Left ventricle myocardium inferior (tissue), 1 donor: Measurements from ENCODE around the gene RBFOX2. TPM values are rescaled to one million over a fixed set of nuclear protein-coding genes. Genes with fewer than 3 reads are reported as not detected.
A peak's percentile ranks its signal among the peaks of the same experiment; 100 is the strongest.

ENCODE experiments used
- DNase-seq: peaks from one replicate; pipeline ENCODE4 v3.0.0-alpha.2; 2020
- H3K27ac ChIP-seq: fragments of 200-600 bp; replicated peaks from 2 replicates; pipeline ENCODE4 v1.8.0; 2021
- H3K27me3 ChIP-seq: fragments of 200-600 bp; 2 replicates; pipeline ENCODE4 v1.8.0; 2021; ENCODE audit warnings: low read depth
- H3K36me3 ChIP-seq: fragments of 200-600 bp; 2 replicates; pipeline ENCODE4 v1.8.0; 2021
- H3K4me1 ChIP-seq: fragments of 200-600 bp; 2 replicates; pipeline ENCODE4 v1.8.0; 2021
- H3K4me3 ChIP-seq: fragments of 200-600 bp; 2 replicates; pipeline ENCODE4 v1.8.0; 2021; ENCODE audit warnings: mild to moderate bottlenecking, moderate library complexity
- H3K9me3 ChIP-seq: fragments of 200-600 bp; replicated peaks from 2 replicates; pipeline ENCODE4 v1.8.0; 2021
- intact Hi-C: fragments of 100-400 bp; cut with micrococcal nuclease; formaldehyde crosslinking; loops from one replicate; pipeline ENCODE4 v1.11.0; 2022
- total RNA-seq: library from RNA; stranded (reverse); fragmentation: NEBNext Ultra II Directional; extraction: Animal tissue kit (Norgen Biotek cat#: 25700); gene quantifications from one replicate; pipeline ENCODE4 v1.2.1, GENCODE V29; 2021
- TF ChIP-seq, protein P1 (sequence below): fragments of 200-600 bp; IDR thresholded peaks from 2 replicates; pipeline ENCODE4 v1.8.0; 2021; ENCODE audit warnings: antibody characterized with exemption, mild to moderate bottlenecking, borderline replicate concordance
- donor health status: DM: no; HTN: yes; CAD: no; lungs with severe emphysema.

The RBFOX2 gene
- total RNA-seq, 1 donor from 2014 or later = 75.4 TPM

DNA sequence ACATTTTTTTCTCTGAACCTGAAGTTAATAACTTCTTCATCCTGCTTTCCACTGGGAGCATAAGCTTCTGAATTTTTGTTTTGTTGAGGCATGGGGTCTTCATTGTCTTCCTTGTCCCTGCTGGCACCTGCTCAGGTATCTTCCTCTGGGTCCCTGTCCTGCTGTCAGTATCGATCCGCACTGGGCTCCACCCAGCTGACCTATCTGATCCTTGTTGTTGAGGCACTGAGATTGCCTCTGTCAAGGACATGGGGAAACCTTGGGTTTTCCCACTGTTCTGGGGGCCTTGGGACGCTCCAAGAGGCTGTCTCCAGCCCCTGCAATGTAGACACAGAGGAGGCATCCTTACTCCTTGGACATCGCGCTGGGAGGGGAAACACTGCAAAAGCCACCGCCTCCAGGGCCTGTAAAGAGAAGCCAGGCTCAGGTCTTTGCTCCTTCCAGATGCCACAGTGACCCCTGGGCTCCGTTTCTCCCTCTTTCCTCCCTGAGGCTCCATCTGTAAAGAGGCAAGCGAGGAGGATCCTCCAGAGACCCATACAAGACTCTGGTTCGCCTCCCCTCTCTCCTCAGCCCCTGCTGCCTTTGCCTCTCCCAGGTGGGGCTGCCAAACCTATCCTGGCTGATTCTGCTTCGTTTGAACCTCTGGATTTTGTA, 8.6 kb upstream of the RBFOX2 start:
- Histone ChIP-seq H3K4me1 (peaks cover 14% of the 10 kb centered on the region), H3K36me3 (no peaks in the 10 kb centered on the region), H3K27me3 (no peaks in the 10 kb centered on the region), H3K4me3 (no peak overlapping the region), H3K27ac (peak overlapping the region; percentile 46), H3K9me3 (no peaks in the 10 kb centered on the region)
- no peak for DNase-seq
- TF ChIP-seq, protein P1, sequence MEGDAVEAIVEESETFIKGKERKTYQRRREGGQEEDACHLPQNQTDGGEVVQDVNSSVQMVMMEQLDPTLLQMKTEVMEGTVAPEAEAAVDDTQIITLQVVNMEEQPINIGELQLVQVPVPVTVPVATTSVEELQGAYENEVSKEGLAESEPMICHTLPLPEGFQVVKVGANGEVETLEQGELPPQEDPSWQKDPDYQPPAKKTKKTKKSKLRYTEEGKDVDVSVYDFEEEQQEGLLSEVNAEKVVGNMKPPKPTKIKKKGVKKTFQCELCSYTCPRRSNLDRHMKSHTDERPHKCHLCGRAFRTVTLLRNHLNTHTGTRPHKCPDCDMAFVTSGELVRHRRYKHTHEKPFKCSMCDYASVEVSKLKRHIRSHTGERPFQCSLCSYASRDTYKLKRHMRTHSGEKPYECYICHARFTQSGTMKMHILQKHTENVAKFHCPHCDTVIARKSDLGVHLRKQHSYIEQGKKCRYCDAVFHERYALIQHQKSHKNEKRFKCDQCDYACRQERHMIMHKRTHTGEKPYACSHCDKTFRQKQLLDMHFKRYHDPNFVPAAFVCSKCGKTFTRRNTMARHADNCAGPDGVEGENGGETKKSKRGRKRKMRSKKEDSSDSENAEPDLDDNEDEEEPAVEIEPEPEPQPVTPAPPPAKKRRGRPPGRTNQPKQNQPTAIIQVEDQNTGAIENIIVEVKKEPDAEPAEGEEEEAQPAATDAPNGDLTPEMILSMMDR = no peak
- intact Hi-C loops = no loop called here

DNA sequence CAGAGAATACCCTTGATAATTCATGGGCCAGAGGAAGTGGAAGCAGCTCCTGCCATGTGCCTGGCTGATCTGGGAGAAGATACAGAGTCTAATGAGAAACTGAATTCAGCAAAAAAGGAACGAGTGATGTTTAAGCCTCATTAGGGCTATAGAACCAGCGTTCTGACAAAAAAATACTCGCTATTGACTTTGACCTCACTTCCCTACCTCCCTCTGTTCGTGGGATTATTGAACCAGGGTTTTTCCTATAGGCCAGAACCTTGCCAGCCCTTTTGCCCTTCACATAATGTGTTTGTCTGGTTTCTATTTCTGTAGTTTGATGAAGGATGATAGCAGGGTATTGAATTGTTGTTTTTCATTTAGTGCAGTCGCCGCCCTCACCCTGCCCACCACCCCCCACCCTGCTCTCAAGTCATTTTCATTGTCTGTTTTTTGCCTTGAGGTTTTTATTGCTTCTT, 7.6 kb upstream of the RBFOX2 start:
- Histone ChIP-seq H3K4me1 (peaks cover 14% of the 10 kb centered on the region), H3K9me3 (no peaks in the 10 kb centered on the region), H3K36me3 (no peaks in the 10 kb centered on the region), H3K27ac (peak overlapping the region; percentile 46), H3K27me3 (no peaks in the 10 kb centered on the region), H3K4me3 (no peak overlapping the region)
- no peak for DNase-seq
- TF ChIP-seq, protein P1 = no peak
- intact Hi-C loops = no loop called here

DNA sequence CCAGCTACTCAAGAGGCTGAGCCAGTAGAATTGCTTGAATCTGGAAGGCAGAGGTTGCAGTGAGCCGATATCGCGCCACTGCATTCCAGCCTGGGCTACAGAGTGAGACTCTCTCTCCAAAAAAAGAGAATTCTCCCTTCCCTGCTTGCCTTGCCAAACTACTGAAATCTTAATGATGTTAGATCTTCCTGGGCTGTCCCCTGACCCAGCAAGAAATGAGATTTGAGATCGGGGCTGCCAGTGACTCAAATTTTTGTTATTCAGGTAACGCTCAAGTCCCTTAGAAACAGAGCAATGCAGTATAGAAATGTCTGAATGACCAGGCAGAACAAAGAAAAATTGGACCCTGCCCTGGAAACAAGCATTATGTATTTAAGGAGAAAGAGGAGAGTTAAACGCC, 4.0 kb upstream of the RBFOX2 start:
- intact Hi-C loops = no loop called here
- no peaks in the 10 kb centered on the region for H3K36me3 ChIP-seq
- no peak overlapping the region for H3K27ac ChIP-seq
- no peak for DNase-seq
- H3K4me3 ChIP-seq = no peak overlapping the region
- H3K9me3 ChIP-seq = no peaks in the 10 kb centered on the region
- TF ChIP-seq, protein P1 = no peak
- peaks cover 19% of the 10 kb centered on the region for H3K4me1 ChIP-seq
- no peaks in the 10 kb centered on the region for H3K27me3 ChIP-seq

DNA sequence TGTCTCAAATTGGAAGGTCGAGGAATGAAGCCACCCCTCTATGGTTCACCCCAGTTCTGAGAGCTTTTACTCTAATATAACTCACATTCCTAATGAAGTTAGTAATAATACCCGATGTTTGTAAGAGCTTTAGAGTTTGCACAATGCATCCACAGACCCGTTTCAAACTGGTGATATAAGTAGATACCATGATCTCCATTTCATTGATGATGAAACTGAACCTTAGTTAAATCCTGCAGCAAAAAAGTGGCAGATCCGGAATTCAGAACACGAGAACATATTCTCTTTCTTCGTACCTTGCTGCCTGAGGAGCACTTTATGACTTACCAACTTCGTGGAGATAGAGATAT, 757 bp upstream of the RBFOX2 start:
- intact Hi-C loops = no loop called here
- TF ChIP-seq, protein P1 = no peak
- Histone ChIP-seq H3K4me3 (peak overlapping the region; percentile 90), H3K36me3 (no peaks in the 10 kb centered on the region), H3K27me3 (no peaks in the 10 kb centered on the region), H3K4me1 (peaks cover 33% of the 10 kb centered on the region), H3K9me3 (no peaks in the 10 kb centered on the region), H3K27ac (peak overlapping the region; percentile 92)
- no peak for DNase-seq

DNA sequence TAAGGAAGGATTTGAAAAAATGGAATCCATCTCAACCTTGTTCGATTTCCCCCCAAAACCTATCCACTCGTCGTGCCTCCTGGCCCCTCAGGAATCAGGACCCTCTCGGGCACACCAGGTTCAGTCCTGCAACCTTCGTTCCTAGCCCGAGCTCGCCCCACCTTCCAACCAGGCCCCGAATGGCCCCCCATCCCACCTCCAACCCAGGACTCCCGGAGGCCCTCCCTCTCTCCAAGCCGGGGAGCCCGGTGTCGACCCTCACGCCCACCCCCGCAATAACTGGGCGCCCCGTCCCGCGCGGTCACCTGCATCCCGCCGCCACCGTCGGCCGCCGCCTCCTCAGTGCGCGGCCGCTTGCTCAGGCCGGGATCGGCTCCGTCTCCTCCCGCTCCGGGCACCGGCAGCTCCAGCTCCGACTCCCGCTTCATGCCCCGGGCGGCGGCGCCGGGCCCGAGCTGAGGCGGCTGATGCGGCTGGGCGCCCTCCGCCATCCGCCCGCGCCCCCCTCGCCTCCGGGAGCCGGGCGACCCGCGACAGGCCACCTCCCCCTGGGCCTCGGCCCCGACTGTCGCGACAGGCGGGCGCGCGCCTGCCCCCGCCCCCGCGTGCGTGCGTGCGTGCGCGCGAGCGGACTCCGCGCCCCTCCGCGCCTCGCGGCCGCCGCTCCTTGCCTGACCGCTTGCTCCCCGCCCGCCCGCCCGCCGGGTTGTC, 534 bp downstream of the RBFOX2 start:
- no peaks in the 10 kb centered on the region for H3K27me3 ChIP-seq
- no peaks in the 10 kb centered on the region for H3K36me3 ChIP-seq
- TF ChIP-seq, protein P1 = no peak
- H3K9me3 ChIP-seq = no peaks in the 10 kb centered on the region
- no peak for DNase-seq
- intact Hi-C loops = no loop called here
- peak overlapping the region; percentile 90 for H3K4me3 ChIP-seq
- H3K4me1 ChIP-seq = peaks cover 42% of the 10 kb centered on the region
- peak overlapping the region; percentile 92 for H3K27ac ChIP-seq
